Measurements from ENCODE around the gene PDXK.

DNA sequence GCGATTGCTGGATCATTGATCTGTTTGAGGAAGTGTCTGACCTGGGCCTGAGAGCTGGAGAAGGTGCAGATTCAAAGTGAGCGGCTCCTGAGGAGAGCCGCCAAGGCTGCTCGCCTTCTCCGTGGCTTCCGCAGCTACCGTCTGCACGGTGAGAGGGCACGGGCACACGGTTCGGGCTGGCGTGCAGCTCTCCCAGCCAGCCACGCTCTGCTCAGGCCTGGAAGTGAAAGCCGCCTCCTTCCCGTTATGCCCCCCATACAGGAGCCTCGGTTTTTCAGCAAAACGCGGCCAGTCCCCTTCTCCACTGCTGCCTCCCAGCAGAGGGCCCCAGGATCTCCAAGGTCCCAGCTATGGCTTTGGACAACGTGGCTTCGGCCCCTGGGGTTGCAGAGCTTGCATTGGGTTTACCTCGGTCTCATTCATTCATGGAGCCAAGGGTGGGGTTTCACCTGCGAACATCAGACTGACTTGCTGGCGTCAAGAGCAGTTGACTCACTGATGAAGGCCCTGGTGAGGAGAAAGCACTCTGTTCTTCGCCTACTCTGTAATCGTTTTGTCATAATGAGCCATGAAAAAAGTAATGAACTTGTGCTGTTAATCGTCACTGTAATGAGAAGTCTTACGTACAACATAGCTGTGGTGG lies 24.4 kb upstream of the PDXK start:
- no peak for TF ChIP-seq TAF1 (IDR thresholded peaks at IDR 0.05; ENCODE audit: borderline replicate concordance, insufficient read depth, low read length)
- TF ChIP-seq, protein P1, sequence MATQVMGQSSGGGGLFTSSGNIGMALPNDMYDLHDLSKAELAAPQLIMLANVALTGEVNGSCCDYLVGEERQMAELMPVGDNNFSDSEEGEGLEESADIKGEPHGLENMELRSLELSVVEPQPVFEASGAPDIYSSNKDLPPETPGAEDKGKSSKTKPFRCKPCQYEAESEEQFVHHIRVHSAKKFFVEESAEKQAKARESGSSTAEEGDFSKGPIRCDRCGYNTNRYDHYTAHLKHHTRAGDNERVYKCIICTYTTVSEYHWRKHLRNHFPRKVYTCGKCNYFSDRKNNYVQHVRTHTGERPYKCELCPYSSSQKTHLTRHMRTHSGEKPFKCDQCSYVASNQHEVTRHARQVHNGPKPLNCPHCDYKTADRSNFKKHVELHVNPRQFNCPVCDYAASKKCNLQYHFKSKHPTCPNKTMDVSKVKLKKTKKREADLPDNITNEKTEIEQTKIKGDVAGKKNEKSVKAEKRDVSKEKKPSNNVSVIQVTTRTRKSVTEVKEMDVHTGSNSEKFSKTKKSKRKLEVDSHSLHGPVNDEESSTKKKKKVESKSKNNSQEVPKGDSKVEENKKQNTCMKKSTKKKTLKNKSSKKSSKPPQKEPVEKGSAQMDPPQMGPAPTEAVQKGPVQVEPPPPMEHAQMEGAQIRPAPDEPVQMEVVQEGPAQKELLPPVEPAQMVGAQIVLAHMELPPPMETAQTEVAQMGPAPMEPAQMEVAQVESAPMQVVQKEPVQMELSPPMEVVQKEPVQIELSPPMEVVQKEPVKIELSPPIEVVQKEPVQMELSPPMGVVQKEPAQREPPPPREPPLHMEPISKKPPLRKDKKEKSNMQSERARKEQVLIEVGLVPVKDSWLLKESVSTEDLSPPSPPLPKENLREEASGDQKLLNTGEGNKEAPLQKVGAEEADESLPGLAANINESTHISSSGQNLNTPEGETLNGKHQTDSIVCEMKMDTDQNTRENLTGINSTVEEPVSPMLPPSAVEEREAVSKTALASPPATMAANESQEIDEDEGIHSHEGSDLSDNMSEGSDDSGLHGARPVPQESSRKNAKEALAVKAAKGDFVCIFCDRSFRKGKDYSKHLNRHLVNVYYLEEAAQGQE (IDR thresholded peaks at IDR 0.05; ENCODE audit: insufficient read depth in 1 of 2, low read depth in 2 of 2, low read length in 2 of 2) = no peak
